ENCODE measurements around the gene HLA-DQA1.
"Not testable (repeated sequence)": the region's sequence is repeated elsewhere in the genome, so short reads cannot be mapped to it uniquely, and the experiment has no call there.

GRCh38 chr6:32641785-32642719 is 4.8 kb downstream of the HLA-DQA1 start:
- TF ChIP-seq, protein P1, sequence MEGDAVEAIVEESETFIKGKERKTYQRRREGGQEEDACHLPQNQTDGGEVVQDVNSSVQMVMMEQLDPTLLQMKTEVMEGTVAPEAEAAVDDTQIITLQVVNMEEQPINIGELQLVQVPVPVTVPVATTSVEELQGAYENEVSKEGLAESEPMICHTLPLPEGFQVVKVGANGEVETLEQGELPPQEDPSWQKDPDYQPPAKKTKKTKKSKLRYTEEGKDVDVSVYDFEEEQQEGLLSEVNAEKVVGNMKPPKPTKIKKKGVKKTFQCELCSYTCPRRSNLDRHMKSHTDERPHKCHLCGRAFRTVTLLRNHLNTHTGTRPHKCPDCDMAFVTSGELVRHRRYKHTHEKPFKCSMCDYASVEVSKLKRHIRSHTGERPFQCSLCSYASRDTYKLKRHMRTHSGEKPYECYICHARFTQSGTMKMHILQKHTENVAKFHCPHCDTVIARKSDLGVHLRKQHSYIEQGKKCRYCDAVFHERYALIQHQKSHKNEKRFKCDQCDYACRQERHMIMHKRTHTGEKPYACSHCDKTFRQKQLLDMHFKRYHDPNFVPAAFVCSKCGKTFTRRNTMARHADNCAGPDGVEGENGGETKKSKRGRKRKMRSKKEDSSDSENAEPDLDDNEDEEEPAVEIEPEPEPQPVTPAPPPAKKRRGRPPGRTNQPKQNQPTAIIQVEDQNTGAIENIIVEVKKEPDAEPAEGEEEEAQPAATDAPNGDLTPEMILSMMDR (IDR thresholded peaks at IDR 0.05): not testable (repeated sequence)
- TF ChIP-seq POLR2A (IDR thresholded peaks at IDR 0.05): not testable (repeated sequence)
